Right lobe of liver (tissue), 6 donors: ENCODE data around the gene KMT2E. TPM values are rescaled to one million over a fixed set of nuclear protein-coding genes. Genes with fewer than 3 reads are reported as not detected.
A peak's percentile ranks its signal among the peaks of the same experiment; 100 is the strongest.
"Not testable (repeated sequence)": the region's sequence is repeated elsewhere in the genome, so short reads cannot be mapped to it uniquely, and the experiment has no call there.

Experiments
- ATAC-seq, 4 donors: fragments of 200-7000 bp; cut with Tn5 transposase; one replicate each; pipeline ENCODE4 v1.9.1; 2020; ENCODE audit warnings: mild to moderate bottlenecking in 4 of 4, moderate library complexity in 4 of 4
- DNase-seq, 3 donors: peaks; one replicate each; pipeline ENCODE4 v3.0.0-alpha.2; 2020
- H3K27ac ChIP-seq, 3 donors: fragments of 200-600 bp; one replicate each; pipeline ENCODE4 v1.8.0; 2022
- H3K27me3 ChIP-seq, 2 donors: fragments of 200-600 bp; one replicate each; pipeline ENCODE4 v1.8.0; 2022
- H3K36me3 ChIP-seq, 4 donors: fragments of 200-600 bp; sonication (generic) in 1 of 4; one replicate each; pipeline versions ENCODE4 v1.5.1 to v1.8.0; 2017 to 2022; ENCODE audit warnings: control low read depth in 1 of 4
- H3K4me1 ChIP-seq, 4 donors: fragments of 200-600 bp; sonication (generic) in 1 of 4; one replicate each; pipeline versions ENCODE4 v1.5.1 to v1.8.0; 2017 to 2022; ENCODE audit warnings: control low read depth in 1 of 4
- H3K4me3 ChIP-seq, 3 donors: fragments of 200-600 bp; one replicate each; pipeline ENCODE4 v1.8.0; 2022
- H3K9me3 ChIP-seq, 4 donors: fragments of 200-600 bp; sonication (generic) in 1 of 4; one replicate each; pipeline versions ENCODE4 v1.5.1 to v1.8.0; 2017 to 2022; ENCODE audit warnings: control low read depth in 1 of 4
- CTCF ChIP-seq, 4 donors: fragments of 200-600 bp in 3 of 4; fragments of 450-650 bp in 1 of 4; IDR thresholded peaks; one replicate each; pipeline versions ENCODE4 v1.5.1 to v1.8.0; 2016 to 2022; ENCODE audit warnings: antibody characterized with exemption in 4 of 4, mild to moderate bottlenecking in 2 of 4
- POLR2A ChIP-seq: fragments of 450-650 bp; IDR thresholded peaks from one replicate; pipeline ENCODE4 v1.6.1; 2017; ENCODE audit warnings: antibody characterized with exemption, mild to moderate bottlenecking
- WGBS: methylation state at CpG from one replicate; pipeline ENCODE4 v1.1.6; 2018; ENCODE audit warnings: low coverage, low lambda C conversion rate; ENCODE audit not compliant: insufficient coverage; ENCODE audit errors: missing lambda C conversion rate; 5-methylcytosine and 5-hydroxymethylcytosine counted together
- intact Hi-C, 2 donors: fragments of 100-400 bp; cut with DNase I; formaldehyde crosslinking; loops; one replicate each; pipeline versions ENCODE4 v1.11.2 to v1.14.1; 2022
- total RNA-seq, 6 experiments: library from RNA; depleted of rRNA in 2 of 6; stranded (reverse); fragments of >200 nt in 2 of 6; fragmentation: NEBNext Ultra II Directional in 3 of 6; extraction: Animal tissue kit (Norgen Biotek cat#: 25700) in 3 of 6; gene quantifications; one replicate each; pipeline versions ENCODE4 v1.1.0 to v1.2.4, GENCODE V29; 2016 to 2023
- donor health status: DM: no; HTN: yes; CAD: no.
- donor health status: DM: no; HTN: no; CAD: no.
- donor health status: DM: no; HTN: no; CAD: no.
- donor health status: DM: no; HTN: yes; CAD: no.
- donor health status: DM: no; HTN: yes; CAD: no.

KMT2E gene
- total RNA-seq, 6 experiments from 2014 or later = 21.6 to 31.6 (median 25.3) TPM

GRCh38 chr7:105046414-105046813 is 32.4 kb downstream of the KMT2E start:
- peak in 1 of 4 donors; percentile 71 for ATAC-seq
- H3K27ac ChIP-seq = no peak overlapping the region
- WGBS = 29% methylated on average over 1 of the region's 1 CpG

GRCh38 chr7:105047932-105048331 is 33.9 kb downstream of the KMT2E start:
- no peaks in the 10 kb centered on the region for H3K9me3 ChIP-seq
- no peak overlapping the region for H3K4me3 ChIP-seq
- peaks cover 0 to 1% (median under 1%) of the 10 kb centered on the region in 4 donors for H3K36me3 ChIP-seq
- ATAC-seq (no peak), DNase-seq (no peak)
- H3K27me3 ChIP-seq = no peaks in the 10 kb centered on the region
- H3K27ac ChIP-seq = no peak overlapping the region
- 80% methylated on average over 3 of the region's 4 CpGs for WGBS
- TF ChIP-seq POLR2A = no peak
- TF ChIP-seq CTCF (IDR thresholded peaks at IDR 0.05) = no peak
- intact Hi-C loops = no loop called here
- peaks cover 0 to 10% (median 0%) of the 10 kb centered on the region in 4 donors for H3K4me1 ChIP-seq

More at GRCh38 chr7:105046414-105046813, 32.4 kb downstream of the KMT2E start:
- DNase-seq = no peak
- intact Hi-C loops = no loop called here
- TF ChIP-seq CTCF (IDR thresholded peaks at IDR 0.05) = no peak
- TF ChIP-seq POLR2A = no peak
- Histone ChIP-seq H3K4me1 (peaks cover 0 to 10% (median 0%) of the 10 kb centered on the region in 4 donors), H3K9me3 (no peaks in the 10 kb centered on the region), H3K36me3 (peaks cover 0 to 9% (median 7%) of the 10 kb centered on the region in 4 donors), H3K27me3 (no peaks in the 10 kb centered on the region), H3K4me3 (no peak overlapping the region)

GRCh38 chr7:105050493-105050892 is 36.5 kb downstream of the KMT2E start:
- intact Hi-C loops = no loop called here
- DNase-seq = no peak
- TF ChIP-seq CTCF (IDR thresholded peaks at IDR 0.05) (no peak), POLR2A (no peak)
- ATAC-seq = no peak
- H3K27me3 ChIP-seq = no peaks in the 10 kb centered on the region
- no peak overlapping the region for H3K27ac ChIP-seq
- H3K4me1 ChIP-seq = peaks cover 0 to 10% (median 2%) of the 10 kb centered on the region in 4 donors
- no peaks in the 10 kb centered on the region for H3K9me3 ChIP-seq
- no peaks in the 10 kb centered on the region for H3K36me3 ChIP-seq
- WGBS = 86% methylated on average over 1 of the region's 1 CpG
- H3K4me3 ChIP-seq = no peak overlapping the region

- 91% methylated on average over 6 of the region's 7 CpGs for WGBS
- H3K4me3 ChIP-seq, H3K36me3 ChIP-seq, ATAC-seq, H3K4me1 ChIP-seq, H3K27me3 ChIP-seq, DNase-seq, H3K27ac ChIP-seq, H3K9me3 ChIP-seq, intact Hi-C loops: not testable (repeated sequence)
These were observed 36.9 kb downstream of the KMT2E start for GRCh38 chr7:105050899-105051298.

GRCh38 chr7:105055084-105055483 is 41.1 kb downstream of the KMT2E start:
- ATAC-seq = peak in 3 of 4 donors; percentile 25 to 52 (median 29)
- Histone ChIP-seq H3K9me3 (no peaks in the 10 kb centered on the region), H3K4me1 (peaks cover 0 to 6% (median 0%) of the 10 kb centered on the region in 4 donors)

More at GRCh38 chr7:105055084-105055483, 41.1 kb downstream of the KMT2E start:
- no peak for DNase-seq
- Histone ChIP-seq H3K27ac (no peak overlapping the region), H3K4me3 (no peak overlapping the region), H3K27me3 (no peaks in the 10 kb centered on the region), H3K36me3 (no peaks in the 10 kb centered on the region)
- 90% methylated on average over 2 of the region's 2 CpGs for WGBS
- TF ChIP-seq POLR2A = no peak
- no peak for TF ChIP-seq CTCF (IDR thresholded peaks at IDR 0.05)
- intact Hi-C loops = no loop called here
